HG02852 (cell line): ENCODE results near the gene RANBP17.

Experiments
- ATAC-seq: cut with Tn5 transposase; IDR thresholded peaks from one replicate; pipeline ENCODE4 v1.9.1; 2021; ENCODE audit warnings: mild to moderate bottlenecking, moderate library complexity; ENCODE audit not compliant: unreplicated experiment

The RANBP17 gene

DNA sequence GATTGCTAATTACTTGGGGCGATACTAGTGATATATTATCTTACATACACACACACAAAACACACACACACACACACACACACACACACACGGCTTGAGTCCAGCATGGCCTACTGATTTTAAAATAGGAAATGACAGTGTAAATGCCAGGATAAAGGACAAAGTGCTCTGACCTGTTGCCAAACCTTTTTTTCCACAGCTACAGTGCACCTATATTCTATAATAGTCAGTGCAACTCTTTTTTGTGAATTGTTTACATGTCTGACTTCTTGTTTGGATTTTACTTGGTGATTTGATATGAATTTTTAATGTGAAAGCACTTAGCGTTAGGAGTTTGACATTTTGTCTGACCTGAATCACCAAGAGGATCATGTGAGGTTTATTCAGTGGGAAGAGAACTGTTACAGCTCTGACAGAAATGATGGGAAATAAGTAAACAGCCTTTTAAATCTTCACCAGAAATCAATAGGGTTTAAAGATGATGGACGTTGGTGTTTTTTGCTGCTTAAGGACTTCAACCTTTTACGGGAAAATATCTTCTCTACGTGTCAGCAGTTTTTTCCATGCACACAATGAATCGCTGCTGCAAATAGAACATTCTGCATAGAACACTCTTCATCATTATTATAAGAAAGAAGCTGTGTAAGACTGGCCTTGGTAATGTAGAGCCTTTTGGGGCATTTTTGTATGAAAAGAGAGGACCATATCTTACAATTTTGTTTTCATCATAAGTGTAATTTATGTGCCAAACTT is 218.5 kb downstream of the RANBP17 start:
- ATAC-seq: no peak

DNA sequence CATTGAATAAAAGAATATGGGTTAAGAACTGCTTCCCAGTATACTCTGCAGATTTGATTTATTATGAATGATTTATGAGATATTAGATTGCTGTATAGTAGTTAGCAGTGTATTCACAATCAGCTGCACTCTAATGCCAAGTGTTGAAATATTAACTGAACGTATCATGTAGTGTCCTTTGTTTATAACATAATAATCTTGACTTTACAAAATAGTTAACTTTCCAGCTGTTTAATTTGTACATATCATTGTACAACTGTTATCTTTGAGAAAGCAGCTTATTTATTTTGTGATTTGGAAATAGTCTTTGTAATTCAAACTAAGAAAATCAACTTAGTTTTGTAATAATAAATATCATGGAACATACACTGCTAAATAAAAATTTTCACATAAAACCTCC is 219.5 kb downstream of the RANBP17 start:
- ATAC-seq: no peak

DNA sequence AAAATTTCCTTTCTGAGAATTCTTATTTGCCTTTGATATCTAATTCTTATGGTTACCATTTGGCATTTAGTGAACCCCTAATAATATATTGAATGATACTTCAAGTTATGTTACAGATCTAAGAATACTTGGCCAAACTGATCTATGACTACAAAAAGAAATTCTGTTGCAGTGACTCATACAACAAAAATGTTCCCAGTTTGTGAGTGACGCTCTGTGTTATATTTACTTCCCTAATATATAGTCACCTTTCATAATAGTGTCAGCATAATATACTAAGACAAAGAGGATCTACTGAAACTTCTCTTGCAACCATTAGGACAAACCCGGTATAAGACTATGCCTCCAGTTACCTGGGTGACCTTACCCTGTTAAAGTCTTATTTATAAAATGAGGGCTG is 230.4 kb downstream of the RANBP17 start:
- ATAC-seq: no peak

DNA sequence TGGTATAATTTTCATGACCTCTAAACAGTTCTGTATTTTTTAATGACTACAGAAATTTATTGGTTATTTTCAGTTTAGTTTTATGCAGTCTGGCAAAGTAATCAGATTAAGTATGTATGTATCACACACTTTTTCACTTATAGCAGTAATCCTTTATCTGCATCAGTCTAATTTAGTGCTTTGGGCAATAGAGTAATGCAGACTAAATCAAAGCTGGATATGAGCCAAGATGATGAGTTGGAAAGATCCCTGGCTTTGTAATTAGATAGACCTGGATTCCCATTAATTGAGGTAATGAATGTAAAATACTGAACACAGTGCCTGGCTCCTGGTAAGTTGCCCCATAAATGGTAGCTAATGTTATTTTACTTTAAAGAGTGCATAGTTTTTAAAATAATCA is 231.8 kb downstream of the RANBP17 start:
- ATAC-seq: no peak

DNA sequence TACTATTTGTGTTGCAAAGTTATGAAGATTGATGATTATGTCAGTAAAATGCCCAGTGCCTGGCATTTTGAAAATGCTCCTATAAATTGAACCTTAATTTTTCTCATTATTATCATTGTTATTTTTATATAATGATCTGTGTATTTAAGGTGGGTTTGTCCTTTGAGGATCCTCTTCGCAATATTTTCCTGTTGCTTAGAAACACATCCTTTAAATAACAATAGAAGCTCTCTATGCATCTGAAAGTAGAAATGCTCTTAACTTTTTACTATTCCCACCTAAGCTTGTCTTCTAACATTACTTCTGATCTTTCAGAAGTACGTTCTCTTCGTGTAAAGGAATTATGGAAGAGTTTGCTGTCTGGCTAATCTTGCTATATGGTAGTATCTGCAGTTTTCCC is 232.5 kb downstream of the RANBP17 start:
- no peak for ATAC-seq

DNA sequence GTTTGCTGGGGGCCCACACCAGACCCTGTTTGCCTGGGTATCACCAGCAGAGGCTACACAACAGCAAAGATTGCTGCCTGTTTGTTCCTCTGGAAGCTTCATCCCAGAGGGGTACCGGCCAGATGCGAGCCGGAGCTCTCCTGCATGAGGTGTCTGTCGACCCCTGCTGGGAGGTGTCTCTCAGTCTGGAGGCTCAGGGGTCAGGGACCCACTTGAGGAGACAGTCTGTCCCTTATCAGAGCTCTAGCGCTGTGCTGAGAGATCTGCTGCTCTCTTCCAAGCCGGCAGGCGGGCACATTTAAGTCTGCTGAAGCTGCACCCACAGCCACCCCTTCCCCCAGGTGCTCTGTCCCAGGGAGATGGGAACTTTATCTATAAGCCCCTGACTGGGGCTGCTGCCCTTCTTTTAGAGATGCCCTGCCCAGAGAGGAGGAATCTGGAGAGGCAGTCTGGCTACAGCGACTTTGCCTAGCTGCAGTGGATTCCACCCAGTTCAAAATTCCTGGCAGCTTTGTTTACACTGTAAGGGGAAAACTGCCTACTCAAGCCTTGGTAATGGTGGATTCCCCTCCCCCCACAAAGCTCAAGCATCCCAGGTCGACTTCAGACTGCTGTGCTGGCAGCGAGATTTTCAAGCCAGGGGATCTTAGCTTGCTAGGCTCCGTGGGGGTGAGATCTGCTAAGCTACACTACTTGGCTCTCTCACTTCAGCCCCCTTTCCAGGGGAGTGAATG is 241.2 kb downstream of the RANBP17 start:
- no peak for ATAC-seq

DNA sequence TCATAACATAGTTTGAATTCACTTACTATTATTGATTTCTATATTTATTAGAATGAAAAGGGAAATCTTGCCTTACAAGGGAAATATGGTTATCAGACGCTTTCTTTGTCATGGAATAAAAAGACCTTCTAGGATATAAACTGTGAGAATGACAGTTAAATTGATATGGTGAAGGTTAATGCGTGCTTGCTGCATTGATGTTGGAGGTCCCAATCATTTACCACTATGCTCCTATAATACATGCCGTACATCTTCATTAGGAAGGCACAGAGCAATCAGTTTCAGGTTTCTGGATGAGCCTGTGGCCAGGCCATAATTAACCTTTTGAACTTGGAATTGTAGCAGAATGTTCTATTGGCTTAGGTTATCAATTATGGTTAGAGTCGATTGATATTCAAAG is 245.9 kb downstream of the RANBP17 start:
- ATAC-seq: no peak

DNA sequence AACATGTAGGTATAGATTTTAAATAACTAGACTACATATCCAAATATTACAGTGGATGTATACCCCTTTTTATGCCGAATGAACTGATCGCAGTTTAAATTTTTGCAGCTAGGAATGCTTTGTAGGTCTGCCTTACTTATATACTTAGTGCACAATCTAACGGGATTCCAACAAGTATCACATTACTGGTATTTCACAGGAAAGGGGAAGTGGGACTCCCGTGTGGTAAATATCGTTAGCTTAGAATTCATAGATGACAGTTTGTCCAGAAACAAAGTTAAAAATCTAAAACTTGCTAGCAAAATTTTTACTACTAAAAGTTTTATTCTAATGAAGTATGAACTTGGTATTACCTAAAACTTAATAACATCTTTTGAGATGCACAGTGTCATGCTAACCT is 253.7 kb downstream of the RANBP17 start:
- ATAC-seq: no peak

DNA sequence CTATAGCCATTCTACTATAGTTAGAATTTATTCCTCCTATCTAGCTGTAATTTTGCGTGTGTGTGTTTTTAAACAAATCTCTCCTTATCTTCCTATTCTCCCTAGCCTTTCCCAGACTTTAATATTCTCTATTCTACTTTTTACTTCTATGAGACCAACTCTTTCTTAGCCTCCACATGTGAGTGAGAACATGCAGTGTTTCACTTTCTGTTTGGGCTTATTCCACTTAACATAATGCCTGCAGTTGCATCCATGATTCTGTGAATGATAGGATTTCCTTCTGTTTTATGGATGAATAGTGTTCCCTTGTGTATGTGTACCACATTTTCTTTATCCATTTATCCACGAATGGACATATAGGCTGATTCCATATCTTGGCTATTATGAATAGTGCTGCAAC is 254.9 kb downstream of the RANBP17 start:
- no peak for ATAC-seq

DNA sequence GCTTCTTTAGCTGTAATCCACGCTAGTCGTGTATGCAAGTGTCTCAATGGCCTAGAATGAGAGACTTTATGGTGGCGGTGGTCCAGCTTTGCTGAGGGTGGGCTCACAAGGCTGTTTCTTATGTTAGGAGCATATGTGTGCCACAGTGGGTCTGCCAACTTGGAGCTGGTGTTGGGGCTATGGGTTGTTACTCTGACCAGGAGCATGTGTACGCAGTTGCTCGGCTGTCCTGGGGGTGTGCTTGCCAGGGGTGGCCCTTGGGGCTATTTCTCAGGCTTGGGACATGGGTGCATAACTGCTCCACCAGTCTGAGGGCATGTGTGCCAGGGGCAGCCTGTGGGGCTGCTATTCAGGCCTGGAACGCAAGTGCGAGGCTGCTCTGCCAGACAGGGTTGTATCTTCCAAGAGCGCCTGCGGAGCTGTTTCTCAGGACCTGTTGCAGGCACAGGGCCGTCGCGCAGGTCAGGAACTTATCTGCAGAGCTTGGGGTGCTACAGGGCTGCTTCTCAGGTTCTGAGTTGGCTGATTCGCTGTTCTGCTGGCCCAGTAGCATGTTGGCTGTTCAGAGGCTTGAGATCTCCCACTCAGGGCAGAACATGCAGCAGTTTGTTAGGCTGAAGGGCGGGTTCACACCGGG is 259.3 kb downstream of the RANBP17 start:
- no peak for ATAC-seq

DNA sequence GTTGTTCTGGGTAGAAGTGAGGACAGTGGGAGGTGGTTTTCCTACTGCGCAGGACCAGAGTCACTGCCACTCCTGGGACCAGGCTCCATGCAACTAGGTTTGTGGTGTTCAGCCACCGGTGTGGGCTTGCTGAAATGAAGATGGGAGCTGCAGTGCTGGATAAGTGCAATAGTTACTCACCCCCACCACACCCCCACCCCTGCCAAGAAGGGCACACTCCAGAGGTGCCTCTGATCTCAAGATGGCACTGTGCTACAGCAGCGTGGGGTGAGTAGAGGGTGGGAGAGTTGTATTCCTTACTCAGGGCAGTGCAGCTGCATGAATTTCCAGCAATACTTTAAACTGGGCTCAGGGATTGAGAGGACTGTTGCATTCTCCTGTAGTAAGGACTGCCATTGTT is 259.8 kb downstream of the RANBP17 start:
- no peak for ATAC-seq

DNA sequence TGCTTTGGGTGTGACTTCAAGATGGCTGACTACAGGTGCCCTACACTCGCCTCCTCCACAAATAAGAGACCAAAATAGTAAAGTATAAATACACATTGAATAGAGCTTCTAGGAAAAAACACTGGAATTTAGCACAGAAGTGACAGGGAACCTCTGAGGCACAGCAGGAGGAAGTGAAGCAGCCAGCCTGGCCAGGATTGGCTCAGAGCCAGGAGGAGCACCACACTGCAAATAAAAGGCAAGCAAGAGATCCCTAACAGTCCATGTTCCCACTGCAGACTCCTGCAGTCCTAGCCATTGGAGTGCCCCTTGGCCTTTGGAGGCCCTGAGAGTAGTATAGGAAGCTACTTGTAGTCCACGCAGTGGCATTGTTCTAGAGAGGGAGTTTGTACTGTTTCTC is 260.6 kb downstream of the RANBP17 start:
- no peak for ATAC-seq

DNA sequence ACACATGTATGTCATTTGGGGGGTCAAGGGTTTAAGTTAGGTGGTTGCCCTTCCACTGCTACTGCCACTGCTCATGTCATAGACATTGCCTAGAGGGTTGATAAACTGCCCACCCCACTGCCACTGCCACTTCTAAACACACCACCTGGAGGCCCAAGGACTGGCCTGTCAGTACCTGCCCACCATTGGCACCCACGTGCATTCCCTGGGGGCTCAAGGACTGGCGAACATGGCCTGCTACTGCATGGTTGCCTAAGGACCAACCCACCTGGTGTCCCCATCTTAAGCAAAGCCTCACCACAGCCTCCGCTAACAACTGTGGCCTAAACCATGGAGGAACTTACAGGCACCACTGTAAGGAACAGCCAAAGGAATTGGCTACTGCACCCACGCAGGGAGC is 261.6 kb downstream of the RANBP17 start:
- ATAC-seq: no peak

DNA sequence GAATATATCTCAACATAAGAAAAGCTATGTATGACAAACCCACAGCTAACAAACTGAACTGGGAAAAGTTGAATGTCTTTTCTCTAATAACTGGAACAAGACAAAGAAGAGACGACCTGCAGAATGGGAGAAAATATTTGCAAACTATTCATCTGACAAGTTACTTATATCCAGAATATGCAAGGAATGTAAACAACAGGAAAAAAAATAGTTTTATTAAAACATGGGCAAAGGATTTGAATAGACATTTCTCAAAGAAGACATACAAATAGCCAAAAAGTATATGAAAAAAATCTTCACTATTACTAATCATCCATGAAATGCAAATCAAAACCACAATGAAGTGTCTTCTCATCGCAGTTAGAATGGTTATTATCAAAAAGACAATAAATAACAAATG is 265.5 kb downstream of the RANBP17 start:
- ATAC-seq: no peak

DNA sequence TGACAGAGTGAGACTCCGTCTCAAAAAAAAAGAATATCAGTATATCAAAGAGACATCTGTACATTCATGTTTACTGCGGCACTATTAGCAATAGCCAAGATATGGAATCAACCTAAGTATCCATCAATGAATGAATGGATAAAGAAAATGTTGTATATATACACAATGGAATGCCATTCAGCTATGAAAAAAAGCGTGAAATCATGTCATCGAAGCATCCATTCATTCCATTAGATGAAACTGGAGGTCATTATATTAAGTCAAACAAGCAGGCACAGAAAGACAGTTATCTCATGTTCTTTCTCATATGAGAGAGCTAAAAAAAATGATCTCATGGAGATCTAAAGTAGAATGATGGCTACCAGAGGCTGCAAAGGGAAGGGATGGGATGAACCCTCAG is 266.3 kb downstream of the RANBP17 start:
- ATAC-seq: no peak

DNA sequence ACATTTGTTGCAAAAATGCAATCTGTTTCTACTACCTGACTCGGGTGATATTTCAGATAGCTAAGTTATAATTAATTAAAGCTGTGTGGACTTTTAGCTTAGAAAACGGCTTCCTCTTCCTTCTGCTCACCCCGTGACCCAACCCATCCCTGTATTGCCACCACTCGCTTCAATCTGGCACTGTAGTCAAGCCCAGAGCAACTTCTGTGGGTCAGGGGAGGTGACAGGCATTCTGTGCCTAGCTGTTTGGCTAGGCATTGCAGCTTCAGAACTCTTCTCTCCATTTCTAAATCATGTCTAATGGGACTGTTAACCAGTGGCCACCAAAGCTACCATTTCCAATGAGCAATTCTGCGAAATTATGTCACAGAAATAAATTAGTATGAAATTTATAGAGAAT is 267.5 kb downstream of the RANBP17 start:
- no peak for ATAC-seq

DNA sequence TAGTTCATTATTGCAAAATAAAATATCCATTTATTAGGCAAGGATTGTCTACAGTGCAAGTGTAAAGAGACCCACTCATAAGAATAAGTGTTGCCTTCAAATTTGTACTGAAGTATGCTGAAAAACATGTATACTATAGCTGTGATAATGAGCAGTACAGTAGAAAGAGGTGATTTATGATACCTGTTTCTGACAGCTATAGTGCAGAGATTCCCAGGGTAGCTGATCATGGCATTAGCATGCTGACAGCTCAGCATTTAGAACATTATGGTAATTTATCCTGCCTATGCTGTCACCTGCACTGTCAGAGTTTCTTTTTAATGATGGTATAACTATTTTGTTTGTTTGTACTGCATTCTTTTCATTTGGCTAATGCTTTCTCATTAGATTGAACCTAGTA is 269.7 kb downstream of the RANBP17 start:
- no peak for ATAC-seq

DNA sequence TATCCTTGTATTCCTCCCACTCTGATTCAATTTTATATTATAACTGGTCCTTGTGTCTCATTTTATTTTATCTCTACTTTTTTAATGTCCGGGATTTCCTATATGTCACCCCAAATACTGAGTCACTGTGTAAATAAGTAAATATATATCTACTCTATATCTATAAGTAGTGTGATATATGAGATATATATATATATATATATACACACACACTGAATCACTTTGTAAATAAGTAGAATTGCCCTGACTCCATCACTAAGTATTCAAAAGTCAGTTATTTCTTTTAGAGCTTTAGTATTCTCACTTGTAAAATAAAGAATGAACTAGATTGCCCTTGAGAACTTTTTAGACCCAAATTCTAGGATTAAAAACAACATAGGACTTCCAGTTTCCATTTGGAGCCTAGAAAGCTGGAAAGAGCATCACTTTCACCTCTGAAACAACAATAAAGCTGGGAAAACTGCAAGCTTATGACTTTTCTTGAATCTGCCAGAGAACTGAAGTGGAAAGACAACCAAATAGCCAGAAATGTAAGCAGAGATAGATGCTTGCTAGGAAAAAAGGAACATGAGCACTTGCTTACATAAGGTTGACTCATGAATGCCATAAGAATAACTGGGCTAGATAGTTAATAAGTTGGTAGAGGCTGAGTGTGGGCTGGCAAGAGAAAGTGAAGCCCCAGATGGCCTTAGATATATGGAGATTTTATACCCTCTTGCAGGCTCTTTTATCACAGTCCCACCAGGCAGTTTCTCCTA is 276.1 kb downstream of the RANBP17 start:
- no peak for ATAC-seq

DNA sequence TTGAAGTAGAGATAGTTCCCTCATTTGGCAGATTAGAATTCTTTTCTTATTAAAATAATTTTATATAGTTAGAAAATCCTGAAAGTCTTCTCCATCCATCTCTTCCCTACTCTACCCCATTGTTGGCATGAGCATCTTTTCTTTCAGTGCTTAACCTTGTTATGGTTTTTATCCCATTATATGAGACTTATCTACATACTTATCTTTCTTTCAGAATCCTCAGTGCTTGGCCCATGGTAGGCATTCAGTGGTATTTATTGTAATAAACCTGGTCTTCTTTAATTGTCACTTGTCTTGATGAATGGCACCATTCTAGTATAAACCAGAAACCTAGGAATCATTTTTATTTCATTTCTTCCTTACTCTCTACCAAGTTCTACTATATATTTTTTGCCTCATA is 277.4 kb downstream of the RANBP17 start:
- ATAC-seq: no peak

DNA sequence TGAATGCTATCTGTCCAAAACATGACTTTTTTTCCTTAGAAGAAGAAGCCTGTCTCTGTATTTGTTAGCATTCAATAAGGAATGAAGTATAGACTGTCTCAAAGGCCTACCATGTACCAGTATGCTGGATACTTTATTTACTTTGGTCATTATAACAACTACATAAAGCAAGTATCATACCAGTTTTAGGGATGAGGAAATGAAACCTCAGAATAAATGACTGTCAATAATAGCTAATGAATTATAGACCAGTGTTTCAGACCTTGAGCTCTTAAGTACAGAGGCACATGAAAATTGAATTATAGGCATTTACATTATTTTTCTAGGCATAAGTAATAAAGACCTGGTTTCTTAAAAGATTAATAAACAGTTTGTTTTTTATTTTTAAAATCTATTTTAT is 280.8 kb downstream of the RANBP17 start:
- no peak for ATAC-seq

DNA sequence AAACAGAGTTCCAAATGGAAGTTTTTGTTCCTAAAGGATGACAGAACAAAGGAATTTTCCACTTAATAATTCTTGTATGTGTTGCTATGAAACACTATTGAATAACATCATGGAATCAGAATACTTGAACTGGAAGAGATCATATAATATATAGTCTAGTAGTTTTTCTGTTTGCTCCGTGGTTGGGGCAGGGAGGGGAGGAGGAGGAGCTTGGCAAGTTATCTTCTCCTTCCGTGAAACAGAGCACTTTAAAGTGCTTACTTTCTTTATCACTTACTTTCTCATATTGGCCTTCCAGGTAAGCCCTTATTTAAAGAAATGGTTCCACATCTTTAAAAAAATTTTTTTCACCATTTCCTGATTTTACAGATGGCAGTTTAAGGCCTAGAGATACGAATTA is 281.4 kb downstream of the RANBP17 start:
- no peak for ATAC-seq
